ENCODE data around the gene SPECC1L. TPM values are rescaled to one million over a fixed set of nuclear protein-coding genes. Genes with fewer than 3 reads are reported as not detected.

SPECC1L gene
- total RNA-seq, 1 experiment from 2014 or later: 40.8 TPM

GRCh38 chr22:24323233-24323632 lies 52.6 kb downstream of the SPECC1L start:
- no peak overlapping the region for H3K4me2 ChIP-seq (ENCODE audit: low read length)
- no peak for ATAC-seq

More at GRCh38 chr22:24323233-24323632, 52.6 kb downstream of the SPECC1L start:
- no peak overlapping the region for H3K4me3 ChIP-seq (replicated peaks in 1 of 2; ENCODE audit: low read depth in 1 of 2, low read length in 2 of 2)
- peaks cover 21% of the 10 kb centered on the region for H3K79me2 ChIP-seq (ENCODE audit: insufficient read depth, low read length)
- no peaks in the 10 kb centered on the region for H4K20me1 ChIP-seq (ENCODE audit: insufficient read depth)
- POLR2A ChIA-PET: no interaction called here
- no peak overlapping the region for H3K27ac ChIP-seq (ENCODE audit: low read depth, low read length)
- intact Hi-C loops (cut with micrococcal nuclease): no loop called here
- no peaks in the 10 kb centered on the region for H3K9me3 ChIP-seq (ENCODE audit: control insufficient read depth in 1 of 2, insufficient read depth in 1 of 2, low read depth in 1 of 2, low read length in 2 of 2)
- H3K36me3 ChIP-seq (ENCODE audit: control insufficient read depth in 1 of 2, insufficient read depth in 2 of 2, low read length in 2 of 2): peaks cover 22% of the 10 kb centered on the region in 2 experiments; a peak in 3 of 4 replicates
- no peaks in the 10 kb centered on the region for H3K9me2 ChIP-seq (ENCODE audit: insufficient read depth)
- CTCF ChIA-PET: no interaction called here
- RAD21 ChIA-PET (ENCODE audit: low non-redundant PET in 1 of 2, low total read pairs in 2 of 2, uncharacterized antibody in 2 of 2, unreplicated experiment in 2 of 2): no interaction called here
- no peaks in the 10 kb centered on the region for H3K4me1 ChIP-seq (ENCODE audit: control insufficient read depth in 1 of 2, insufficient read depth in 2 of 2, low read length in 2 of 2)
- no peak for TF ChIP-seq ELF1 (IDR thresholded peaks at IDR 0.05; ENCODE audit: borderline replicate concordance, low read depth)
- no peak for TF ChIP-seq EGR1 (IDR thresholded peaks at IDR 0.05; ENCODE audit: low read depth)
- TF ChIP-seq CBX3 (IDR thresholded peaks at IDR 0.05; ENCODE audit: low read depth): no peak
- no peak for TF ChIP-seq EZH2phosphoT487 (IDR thresholded peaks at IDR 0.05; ENCODE audit: borderline replicate concordance)
- no peak for TF ChIP-seq CTCF (IDR thresholded peaks at IDR 0.05 in 2 of 3, conservative IDR thresholded peaks at IDR 0.05 in 1 of 3; ENCODE audit: borderline replicate concordance in 1 of 3, insufficient read depth in 1 of 3, low read depth in 2 of 3, low read length in 2 of 3)
- TF ChIP-seq SIN3A (IDR thresholded peaks at IDR 0.05; ENCODE audit: low read depth): no peak
- TF ChIP-seq FOSL1 (IDR thresholded peaks at IDR 0.05; ENCODE audit: low read depth): no peak
- no peak for TF ChIP-seq ZBTB33 (IDR thresholded peaks at IDR 0.05; ENCODE audit: extremely low read depth, insufficient replicate concordance, low read length)
- TF ChIP-seq ZNF274 (IDR thresholded peaks at IDR 0.05; ENCODE audit: low read depth, low read length): no peak
- TF ChIP-seq SP1 (IDR thresholded peaks at IDR 0.05; ENCODE audit: low read depth): no peak
- TF ChIP-seq, protein P1, sequence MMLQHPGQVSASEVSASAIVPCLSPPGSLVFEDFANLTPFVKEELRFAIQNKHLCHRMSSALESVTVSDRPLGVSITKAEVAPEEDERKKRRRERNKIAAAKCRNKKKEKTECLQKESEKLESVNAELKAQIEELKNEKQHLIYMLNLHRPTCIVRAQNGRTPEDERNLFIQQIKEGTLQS (IDR thresholded peaks at IDR 0.05): no peak
- no peak for TF ChIP-seq CEBPB (IDR thresholded peaks at IDR 0.05; ENCODE audit: low read depth)
- no peak for TF ChIP-seq POLR2AphosphoS5 (IDR thresholded peaks at IDR 0.05; ENCODE audit: low read depth, low read length)
- no peak for TF ChIP-seq MAX (IDR thresholded peaks at IDR 0.05)
- no peak for TF ChIP-seq YY1 (IDR thresholded peaks at IDR 0.05; ENCODE audit: extremely low read depth, insufficient replicate concordance, low read depth, low read length)
- TF ChIP-seq SRF (IDR thresholded peaks at IDR 0.05; ENCODE audit: low read depth): no peak
- TF ChIP-seq RAD21 (IDR thresholded peaks at IDR 0.05; ENCODE audit: low read depth): no peak
- TF ChIP-seq TCF7L2 (IDR thresholded peaks at IDR 0.05; ENCODE audit: borderline replicate concordance, extremely low read depth, insufficient read depth, insufficient read length): no peak
- no peak for DNase-seq (ENCODE audit: low read depth, low spot score)
- no peaks in the 10 kb centered on the region for H3K27me3 ChIP-seq (ENCODE audit: insufficient read depth, low read length)
- no peak overlapping the region for H3K9ac ChIP-seq (ENCODE audit: low read length)
- BruUV-seq (replicated peaks): no TSS peak
- no peak overlapping the region for H2AFZ ChIP-seq (ENCODE audit: low read depth, low read length, poor library complexity, severe bottlenecking)
